C4-2B (cell line): Measurements from ENCODE around the gene WDR73.

Experiments used
- CTCF ChIP-seq: fragments of 450-650 bp; conservative IDR thresholded peaks from 2 replicates; pipeline ENCODE4 v1.5.1; 2017; ENCODE audit warnings: mild to moderate bottlenecking
- ZFX ChIP-seq: fragments of 450-650 bp; IDR thresholded peaks from 2 replicates; pipeline ENCODE4 v1.6.1; 2017

- TF ChIP-seq CTCF (peak; percentile 91), ZFX (no peak)
These were observed 788 bp upstream of the WDR73 start for GRCh38 chr15:84654689-84655453.
